Caco-2 (cell line): ENCODE measurements around the gene DIP2B. TPM values are rescaled to one million over a fixed set of nuclear protein-coding genes. Genes with fewer than 3 reads are reported as not detected.
A peak's percentile ranks its signal among the peaks of the same experiment; 100 is the strongest.

ENCODE experiments used
- BruUV-seq: library from RNA; stranded (reverse); fragments of 400-500 nt; replicated peaks from 2 replicates; lab custom pipeline; 2021; lab: Mats Ljungman, UMichigan
- CTCF ChIA-PET: fragments of 300-600 bp; sonication (Branson Sonifier 250); formaldehyde crosslinking; loops from one replicate; lab custom pipeline; 2022; ENCODE audit warnings: antibody characterized with exemption; lab: Charles Lee
- POLR2A ChIA-PET: fragments of 300-600 bp; sonication (Branson Sonifier 250); formaldehyde crosslinking; loops from one replicate; lab custom pipeline; 2022; ENCODE audit warnings: antibody characterized with exemption; lab: Charles Lee
- DNase-seq, 2 experiments: peaks; one replicate each; pipeline versions ENCODE4 v3.0.0 to v3.0.0-alpha.2; 2020 to 2022
- H3K27me3 ChIP-seq: replicated peaks from 2 replicates; pipeline ENCODE4 v1.6.0; 2011; ENCODE audit warnings: low read length; ENCODE audit not compliant: control insufficient read depth, insufficient read depth
- H3K36me3 ChIP-seq: 2 replicates; pipeline ENCODE4 v1.5.1; 2011; ENCODE audit warnings: low read length; ENCODE audit not compliant: control insufficient read depth, insufficient read depth
- H3K4me1 ChIP-seq: fragments of 250-450 bp; sonication (Bioruptor Pico); 2 replicates; pipeline ENCODE4 v1.5.1; 2020; ENCODE audit warnings: mild to moderate bottlenecking
- H3K4me3 ChIP-seq: 2 replicates; pipeline ENCODE4 v1.5.1; 2011; ENCODE audit warnings: low read depth, mild to moderate bottlenecking, control low read depth, low read length
- H3K9me3 ChIP-seq: fragments of 250-450 bp; sonication (Bioruptor Pico); 2 replicates; pipeline ENCODE4 v1.5.1; 2020; ENCODE audit warnings: mild to moderate bottlenecking, moderate library complexity
- H3K27ac Mint-ChIP-seq: one replicate; pipeline ENCODE4 v1.8.0; 2022; ENCODE audit warnings: mixed read lengths; ENCODE audit not compliant: unreplicated experiment
- H3K27me3 Mint-ChIP-seq: one replicate; pipeline ENCODE4 v1.8.0; 2022; ENCODE audit warnings: mixed read lengths; ENCODE audit not compliant: insufficient read depth, unreplicated experiment
- H3K36me3 Mint-ChIP-seq: one replicate; pipeline ENCODE4 v1.8.0; 2022; ENCODE audit warnings: mild to moderate bottlenecking, mixed read lengths; ENCODE audit not compliant: insufficient read depth, unreplicated experiment
- H3K4me1 Mint-ChIP-seq: one replicate; pipeline ENCODE4 v1.8.0; 2022; ENCODE audit warnings: low read depth, mixed read lengths; ENCODE audit not compliant: unreplicated experiment
- H3K4me3 Mint-ChIP-seq: one replicate; pipeline ENCODE4 v1.8.0; 2022; ENCODE audit warnings: mild to moderate bottlenecking, moderate library complexity, mixed read lengths; ENCODE audit not compliant: unreplicated experiment
- H3K9me3 Mint-ChIP-seq: one replicate; pipeline ENCODE4 v1.8.0; 2022; ENCODE audit warnings: mixed read lengths; ENCODE audit not compliant: unreplicated experiment
- CTCF ChIP-seq, 2 experiments: fragments of 200-600 bp in 1 of 2; IDR thresholded peaks; 1 replicate in 1 of 2; 2 replicates in 1 of 2; pipeline versions ENCODE4 v1.5.1 to v1.8.0; 2011 to 2022; ENCODE audit warnings: antibody characterized with exemption in 1 of 2, control low read depth in 1 of 2, inconsistent platforms in 1 of 2, low read depth in 1 of 2, low read length in 1 of 2, mild to moderate bottlenecking in 1 of 2, moderate library complexity in 1 of 2; ENCODE audit not compliant: insufficient read depth in 1 of 2, severe bottlenecking in 1 of 2, unreplicated experiment in 1 of 2
- intact Hi-C: fragments of 100-400 bp; cut with micrococcal nuclease; formaldehyde crosslinking; loops from one replicate; pipeline ENCODE4 v1.10.0; 2022; ENCODE audit not compliant: unreplicated experiment
- total RNA-seq: library from RNA; stranded (reverse); gene quantifications from 2 replicates; pipeline ENCODE4 v1.2.3, GENCODE V29; 2022

DIP2B gene
- total RNA-seq, 1 experiment from 2014 or later: 32.7 TPM

- ChIA-PET CTCF (no interaction called here), POLR2A (no interaction called here)
- TF ChIP-seq CTCF (IDR thresholded peaks at IDR 0.05; ENCODE audit: insufficient read depth in 1 of 2, low read depth in 1 of 2, low read length in 1 of 2, severe bottlenecking in 1 of 2, unreplicated experiment in 1 of 2): no peak
Measured at GRCh38 chr12:50747817-50748216, 243.0 kb downstream of the DIP2B start.

GRCh38 chr12:50749459-50749882 is 244.7 kb downstream of the DIP2B start:
- DNase-seq: no peak
- intact Hi-C loops: no loop called here
- Mint-ChIP-seq H3K4me3 (peak overlapping the region; percentile 1), H3K27ac (peak overlapping the region; percentile 48), H3K4me1 (peaks cover 15% of the 10 kb centered on the region), H3K36me3 (peaks cover 27% of the 10 kb centered on the region), H3K9me3 (no peaks in the 10 kb centered on the region), H3K27me3 (no peaks in the 10 kb centered on the region)
- POLR2A ChIA-PET: no interaction called here
- H3K36me3 ChIP-seq: peaks cover 1% of the 10 kb centered on the region; the same call in 1 of the 2 replicates
- TF ChIP-seq CTCF (IDR thresholded peaks at IDR 0.05; ENCODE audit: insufficient read depth in 1 of 2, low read depth in 1 of 2, low read length in 1 of 2, severe bottlenecking in 1 of 2, unreplicated experiment in 1 of 2): no peak
- H3K4me3 ChIP-seq: no peak overlapping the region
- H3K9me3 ChIP-seq: no peaks in the 10 kb centered on the region
- H3K27me3 ChIP-seq: no peaks in the 10 kb centered on the region
- peaks cover 37% of the 10 kb centered on the region for H3K4me1 ChIP-seq
- CTCF ChIA-PET: interaction anchor here (0.6 kb wide), 1 partner anchor 832 kb away, joined by 3 read pairs; no protein-coding TSS in a partner anchor
- no TSS peak for BruUV-seq

More at GRCh38 chr12:50747817-50748216, 243.0 kb downstream of the DIP2B start:
- H3K4me1 ChIP-seq: peaks cover 37% of the 10 kb centered on the region
- no peaks in the 10 kb centered on the region for H3K27me3 Mint-ChIP-seq
- no TSS peak for BruUV-seq
- DNase-seq: peak; percentile 40 to 66
- H3K36me3 Mint-ChIP-seq: peaks cover 39% of the 10 kb centered on the region
- no peaks in the 10 kb centered on the region for H3K9me3 ChIP-seq
- H3K36me3 ChIP-seq: peaks cover 5% of the 10 kb centered on the region
- no peak overlapping the region for H3K27ac Mint-ChIP-seq
- H3K9me3 Mint-ChIP-seq: no peaks in the 10 kb centered on the region
- no peak overlapping the region for H3K4me3 Mint-ChIP-seq
- no peak overlapping the region for H3K4me3 ChIP-seq
- H3K27me3 ChIP-seq: no peaks in the 10 kb centered on the region
- H3K4me1 Mint-ChIP-seq: peaks cover 15% of the 10 kb centered on the region
- intact Hi-C loops: no loop called here

GRCh38 chr12:50750366-50750765 is 245.6 kb downstream of the DIP2B start:
- no peak for TF ChIP-seq CTCF (IDR thresholded peaks at IDR 0.05; ENCODE audit: insufficient read depth in 1 of 2, low read depth in 1 of 2, low read length in 1 of 2, severe bottlenecking in 1 of 2, unreplicated experiment in 1 of 2)
- Histone ChIP-seq H3K9me3 (no peaks in the 10 kb centered on the region), H3K4me3 (no peak overlapping the region), H3K4me1 (peaks cover 37% of the 10 kb centered on the region), H3K27me3 (no peaks in the 10 kb centered on the region), H3K36me3 (0 out of 2 replicates have a peak, but pooled peaks cover 1% of the 10 kb centered on the region)
- intact Hi-C loops: no loop called here
- Mint-ChIP-seq H3K27ac (peak overlapping the region; percentile 48), H3K36me3 (peaks cover 22% of the 10 kb centered on the region), H3K4me3 (no peak overlapping the region), H3K9me3 (no peaks in the 10 kb centered on the region), H3K4me1 (peaks cover 20% of the 10 kb centered on the region), H3K27me3 (no peaks in the 10 kb centered on the region)
- ChIA-PET CTCF (interaction anchor here (1.0 to 1.5 kb wide), 2 partner anchors 14 to 15 kb away, joined by 3 to 8 read pairs; partner anchors contain the start of gene ATF1), POLR2A (interaction anchor here (0.6 kb wide), 1 partner anchor 75 kb away, joined by 3 read pairs; no protein-coding TSS in a partner anchor)
- no TSS peak for BruUV-seq
- no peak for DNase-seq
